Measurements from ENCODE around the gene HIVEP2.

GRCh38 chr6:142893088-142893487 lies 51.9 kb downstream of the HIVEP2 start:
- TF ChIP-seq CTCF (conservative IDR thresholded peaks at IDR 0.05; ENCODE audit: low read depth, low read length) (no peak), EZH2 (IDR thresholded peaks at IDR 0.05; ENCODE audit: borderline replicate concordance, low read depth, low read length, poor library complexity, severe bottlenecking) (no peak)

All from A673 (cell line).